IPS DF 6.9 (cell line): ENCODE results near the gene PKDCC.

Experiments
- DNase-seq: peaks from one replicate; pipeline ENCODE4 v3.0.0-alpha.2; 2013; ENCODE audit warnings: low read depth, low spot score
- H3K27ac ChIP-seq: one replicate; pipeline ENCODE4 v1.5.1; 2013; ENCODE audit warnings: low read length, control low read depth
- H3K27me3 ChIP-seq: 2 replicates; pipeline ENCODE4 v1.6.1; 2013; ENCODE audit warnings: mild to moderate bottlenecking, low read length; ENCODE audit not compliant: control insufficient read depth, insufficient read depth
- H3K36me3 ChIP-seq: 2 replicates; pipeline ENCODE4 v1.6.1; 2013; ENCODE audit warnings: low read length; ENCODE audit not compliant: control insufficient read depth, insufficient read depth
- H3K4me1 ChIP-seq: 2 replicates; pipeline ENCODE4 v1.6.1; 2013; ENCODE audit warnings: low read length; ENCODE audit not compliant: control insufficient read depth, insufficient read depth
- H3K4me3 ChIP-seq: 2 replicates; pipeline ENCODE4 v1.5.1; 2013; ENCODE audit warnings: mild to moderate bottlenecking, low read length
- H3K9me3 ChIP-seq: 2 replicates; pipeline ENCODE4 v1.6.1; 2013; ENCODE audit warnings: low read length, inconsistent platforms; ENCODE audit not compliant: control insufficient read depth, insufficient read depth
- WGBS: extraction: QIAGEN DNeasy Blood & Tissue Kit; methylation state at CpG from one replicate; pipeline ENCODE4 v1.1.7; 2013; ENCODE audit warnings: mixed read lengths, missing lambda C conversion rate; ENCODE audit not compliant: insufficient read length, insufficient coverage; 5-methylcytosine and 5-hydroxymethylcytosine counted together

The PKDCC gene

DNA sequence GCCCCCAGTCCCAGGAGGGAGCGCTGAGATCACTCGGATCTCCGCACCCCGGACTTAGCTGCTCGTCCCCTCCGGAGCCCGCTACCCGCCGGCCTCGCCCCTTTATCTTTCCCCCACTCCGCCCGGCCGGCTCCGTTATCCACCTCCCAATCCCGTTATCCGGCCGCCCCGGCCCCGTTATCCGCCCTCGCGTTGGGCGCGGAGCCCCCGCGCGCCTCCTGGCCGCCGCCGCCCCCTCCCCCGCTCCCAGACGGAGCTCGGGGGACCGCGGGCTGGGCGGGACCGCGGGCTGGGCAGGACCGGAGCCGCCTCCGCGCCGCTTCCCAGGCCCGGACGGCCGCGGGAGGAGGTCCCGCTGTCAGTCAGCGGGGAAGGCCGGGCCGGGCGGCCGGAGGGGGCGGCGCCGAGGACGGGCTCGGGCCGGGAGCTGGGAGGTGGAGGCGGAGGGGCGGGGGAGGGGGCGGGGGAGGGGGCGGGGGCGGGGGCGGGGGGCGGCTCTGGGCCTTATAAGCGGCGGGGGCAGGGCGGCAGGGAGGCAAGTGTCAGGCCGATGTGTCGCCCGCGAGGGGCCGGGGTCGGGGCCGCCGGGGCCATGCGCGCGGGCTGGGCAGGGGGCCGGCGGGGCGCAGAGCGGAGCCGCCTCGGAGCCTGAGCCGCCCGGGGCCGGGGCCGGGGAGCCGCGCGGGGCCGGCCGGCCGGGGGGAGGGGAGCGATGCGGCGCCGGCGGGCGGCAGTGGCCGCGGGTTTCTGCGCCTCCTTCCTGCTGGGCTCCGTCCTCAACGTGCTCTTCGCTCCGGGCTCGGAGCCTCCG is at the start of gene PKDCC:
TSS of gene PKDCC (plus strand) at position 534 of the 811 bp plus-strand sequence. CDS start at position 713, 179 bp downstream.
- no peak for DNase-seq
- peak within 1 kb of the TSS; percentile 48 for H3K4me3 ChIP-seq
- H3K9me3 ChIP-seq: no peaks in the 10 kb centered on the region
- no peaks in the 10 kb centered on the region for H3K36me3 ChIP-seq
- WGBS: no CpG with 5 or more reads among the region's 111 CpGs
- no peak within 1 kb of the TSS for H3K27ac ChIP-seq
- peaks cover 11% of the 10 kb centered on the region for H3K4me1 ChIP-seq
- peaks cover 7% of the 10 kb centered on the region; the same call in 1 of the 2 replicates for H3K27me3 ChIP-seq

DNA sequence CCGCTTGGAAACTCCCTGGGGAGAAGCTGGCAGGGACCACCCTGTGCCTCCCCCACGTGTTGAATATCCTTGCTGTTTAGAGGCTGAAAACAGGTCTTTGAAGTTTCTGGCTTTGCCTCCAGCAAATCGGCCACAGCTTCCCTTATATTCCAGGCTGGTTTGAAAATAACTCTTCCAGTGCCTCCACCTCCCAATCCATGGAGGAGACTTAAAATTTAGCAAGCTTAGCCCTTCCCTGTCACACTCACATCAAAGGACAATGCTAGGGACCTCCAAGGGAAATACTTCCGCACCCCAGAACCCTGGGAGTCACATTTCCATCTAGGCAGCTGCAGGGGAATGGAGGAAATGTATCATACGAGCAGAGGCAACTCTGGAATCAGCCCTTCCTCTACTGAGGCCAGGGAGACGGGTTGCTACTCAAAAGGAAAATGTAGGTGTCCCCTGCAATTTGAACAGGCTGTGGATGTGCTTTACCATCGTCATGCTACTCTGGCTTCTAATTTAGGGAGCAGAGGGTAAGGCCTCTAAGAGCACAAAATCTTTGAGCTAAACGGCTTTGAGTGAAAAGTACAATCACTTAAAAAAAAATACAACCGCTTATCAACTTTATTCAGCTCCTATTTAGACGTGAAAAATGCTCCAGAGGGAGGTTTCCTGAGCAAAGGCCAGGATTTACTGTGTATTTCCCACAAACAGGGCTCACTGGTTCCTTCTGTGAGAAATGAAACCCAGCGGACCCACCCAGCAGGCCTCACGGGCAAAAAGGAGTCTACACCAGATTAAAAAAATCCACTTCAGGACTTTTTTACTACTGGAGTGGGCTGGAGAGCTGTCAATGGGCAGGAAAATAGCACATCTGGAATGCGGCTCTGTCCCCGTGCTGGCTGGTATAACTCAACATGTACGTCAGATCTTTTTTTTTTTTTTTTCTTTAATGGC is 49.4 kb upstream of the PKDCC start:
- Histone ChIP-seq H3K9me3 (no peaks in the 10 kb centered on the region), H3K4me3 (no peak overlapping the region), H3K36me3 (no peaks in the 10 kb centered on the region), H3K27ac (no peak overlapping the region), H3K4me1 (0 out of 2 replicates have a peak, but pooled peaks cover 2% of the 10 kb centered on the region), H3K27me3 (no peaks in the 10 kb centered on the region)
- no CpG with 5 or more reads among the region's 15 CpGs for WGBS
- DNase-seq: no peak

- no CpG with 5 or more reads among the region's 1 CpG for WGBS
- no peak overlapping the region for H3K27ac ChIP-seq
- H3K9me3 ChIP-seq: no peaks in the 10 kb centered on the region
- no peaks in the 10 kb centered on the region for H3K36me3 ChIP-seq
- DNase-seq: no peak
- no peak overlapping the region for H3K4me3 ChIP-seq
- H3K27me3 ChIP-seq: no peaks in the 10 kb centered on the region
- 0 out of 2 replicates have a peak, but pooled peaks cover 2% of the 10 kb centered on the region for H3K4me1 ChIP-seq
Observed at GRCh38 chr2:41999128-41999480, 48.7 kb upstream of the PKDCC start.

DNA sequence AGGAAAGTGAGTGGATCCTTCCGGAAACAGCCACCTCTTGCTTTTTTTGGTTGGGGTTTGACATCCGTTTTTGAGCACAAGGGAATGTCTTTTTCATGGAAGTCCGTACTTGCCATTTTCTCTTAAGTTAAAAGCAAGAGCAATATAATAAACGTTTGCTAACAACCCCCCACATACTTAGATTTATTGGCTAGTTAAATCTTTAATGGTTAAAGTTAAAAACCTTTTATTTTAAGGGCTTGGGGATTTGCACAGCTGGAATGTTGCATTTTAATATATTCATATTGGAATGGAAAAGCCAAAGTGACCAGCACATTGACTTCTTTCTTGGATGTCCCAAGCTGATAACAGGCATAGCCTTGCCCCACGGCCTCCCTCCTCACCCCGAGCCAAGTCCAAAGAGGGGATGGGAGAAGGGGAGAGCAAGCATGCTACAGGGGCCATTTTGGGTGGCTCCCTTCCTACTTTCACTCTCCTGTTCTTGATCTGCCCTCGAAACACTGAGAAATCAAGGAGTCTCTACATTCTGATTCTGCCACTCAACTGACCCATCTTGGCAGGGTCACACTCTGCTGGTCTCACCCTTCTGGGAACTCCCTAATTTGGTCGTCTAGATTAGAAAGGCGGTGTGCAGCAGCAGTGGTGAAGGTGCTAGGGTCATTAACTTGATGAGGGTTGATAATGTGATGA is 48.1 kb upstream of the PKDCC start:
- H3K4me3 ChIP-seq: no peak overlapping the region
- WGBS: no CpG with 5 or more reads among the region's 9 CpGs
- no peak overlapping the region for H3K27ac ChIP-seq
- H3K9me3 ChIP-seq: no peaks in the 10 kb centered on the region
- DNase-seq: no peak
- 0 out of 2 replicates have a peak, but pooled peaks cover 2% of the 10 kb centered on the region for H3K4me1 ChIP-seq
- H3K36me3 ChIP-seq: no peaks in the 10 kb centered on the region
- no peaks in the 10 kb centered on the region for H3K27me3 ChIP-seq

GRCh38 chr2:42001711-42002201 is 46.1 kb upstream of the PKDCC start:
- Histone ChIP-seq H3K36me3 (no peaks in the 10 kb centered on the region), H3K27me3 (no peaks in the 10 kb centered on the region), H3K9me3 (no peaks in the 10 kb centered on the region), H3K4me1 (0 out of 2 replicates have a peak, but pooled peaks cover 2% of the 10 kb centered on the region), H3K4me3 (no peak overlapping the region), H3K27ac (no peak overlapping the region)
- no CpG with 5 or more reads among the region's 21 CpGs for WGBS
- DNase-seq: no peak

DNA sequence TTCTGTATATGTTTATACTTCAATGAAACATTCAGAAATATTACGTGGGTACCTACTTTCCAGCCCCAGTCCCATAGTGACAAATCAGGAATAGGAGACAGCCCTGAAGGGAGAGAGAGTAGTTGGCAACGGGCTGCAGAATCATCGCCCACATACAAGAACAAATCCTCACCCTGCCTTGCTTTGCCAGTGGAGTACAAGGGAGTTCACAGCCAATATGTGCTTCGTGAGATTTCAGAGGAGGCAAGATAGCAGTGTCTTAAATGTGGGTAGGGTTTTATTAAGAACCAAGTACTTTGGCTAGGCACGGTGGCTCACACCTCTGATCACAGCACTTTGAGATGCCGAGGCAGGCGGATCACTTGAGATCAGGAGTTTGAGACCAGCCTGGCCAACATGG is 40.3 kb upstream of the PKDCC start:
- no peaks in the 10 kb centered on the region for H3K27me3 ChIP-seq
- no CpG with 5 or more reads among the region's 7 CpGs for WGBS
- no peaks in the 10 kb centered on the region for H3K4me1 ChIP-seq
- no peak for DNase-seq
- no peaks in the 10 kb centered on the region for H3K36me3 ChIP-seq
- no peak overlapping the region for H3K27ac ChIP-seq
- H3K4me3 ChIP-seq: no peak overlapping the region
- H3K9me3 ChIP-seq: no peaks in the 10 kb centered on the region

- no CpG with 5 or more reads among the region's 10 CpGs for WGBS
- Histone ChIP-seq H3K4me3 (no peak overlapping the region), H3K27me3 (no peaks in the 10 kb centered on the region), H3K27ac (no peak overlapping the region), H3K4me1 (no peaks in the 10 kb centered on the region), H3K36me3 (no peaks in the 10 kb centered on the region), H3K9me3 (no peaks in the 10 kb centered on the region)
- DNase-seq: no peak
Observed at GRCh38 chr2:42008241-42008921, 39.4 kb upstream of the PKDCC start.

- Histone ChIP-seq H3K4me1 (no peaks in the 10 kb centered on the region), H3K27me3 (no peaks in the 10 kb centered on the region), H3K4me3 (no peak overlapping the region), H3K9me3 (no peaks in the 10 kb centered on the region), H3K36me3 (no peaks in the 10 kb centered on the region), H3K27ac (no peak overlapping the region)
- WGBS: no CpG with 5 or more reads among the region's 10 CpGs
- DNase-seq: no peak
Observed at GRCh38 chr2:42009657-42010580, 37.9 kb upstream of the PKDCC start.

DNA sequence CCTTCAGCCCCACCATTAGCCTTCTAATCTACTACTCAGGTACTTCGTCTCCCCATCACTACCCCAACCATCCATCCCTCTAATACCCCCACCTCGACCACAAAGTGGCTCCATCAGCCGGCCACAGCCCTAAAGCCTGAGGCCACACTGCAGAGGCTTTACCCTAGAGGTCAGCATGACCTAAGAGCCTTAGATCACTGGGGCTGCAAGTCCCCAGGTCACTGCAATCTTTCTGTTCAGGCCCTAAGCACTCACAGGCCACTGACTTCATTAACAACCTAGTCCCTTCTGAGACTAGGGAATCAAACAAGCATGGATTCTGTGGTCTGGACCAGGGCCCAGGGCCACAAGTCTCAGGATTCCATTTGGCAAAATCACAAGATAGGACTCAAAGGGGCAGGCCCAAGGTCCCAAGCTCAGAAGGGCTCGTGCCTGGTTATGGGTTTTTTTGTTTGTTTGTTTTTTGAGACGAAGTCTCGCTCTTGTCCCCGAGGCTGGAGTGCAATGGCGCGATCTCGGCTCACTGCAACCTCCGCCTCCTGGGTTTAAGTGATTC is 37.0 kb upstream of the PKDCC start:
- H3K36me3 ChIP-seq: no peaks in the 10 kb centered on the region
- no peaks in the 10 kb centered on the region for H3K4me1 ChIP-seq
- DNase-seq: no peak
- H3K9me3 ChIP-seq: no peaks in the 10 kb centered on the region
- no peak overlapping the region for H3K27ac ChIP-seq
- 100% methylated on average over 2 of the region's 11 CpGs for WGBS
- no peak overlapping the region for H3K4me3 ChIP-seq
- no peaks in the 10 kb centered on the region for H3K27me3 ChIP-seq
